Stimulated activated naive CD4-positive, alpha-beta T cell treated with Interleukin-2 at 50 U/mL for 16 hours (primary cell): ENCODE measurements around the gene FMNL3.
A peak's percentile ranks its signal among the peaks of the same experiment; 100 is the strongest.

Source experiments
- DNase-seq: peaks from one replicate; lab custom pipeline; 2025; lab: John Stamatoyannopoulos, UW

The FMNL3 gene

GRCh38 chr12:49674318-49674981 lies 32.8 kb downstream of the FMNL3 start:
- no peak for DNase-seq

- DNase-seq: no peak
These were observed 33.5 kb downstream of the FMNL3 start for GRCh38 chr12:49673446-49674317.

- no peak for DNase-seq
These were observed 34.6 kb downstream of the FMNL3 start for GRCh38 chr12:49672301-49673217.

- peak; percentile 26 for DNase-seq
These were observed 36.0 kb downstream of the FMNL3 start for GRCh38 chr12:49671031-49671765.

- no peak for DNase-seq
These were observed 37.4 kb downstream of the FMNL3 start for GRCh38 chr12:49669796-49670195.

GRCh38 chr12:49667325-49668090 lies 39.7 kb downstream of the FMNL3 start:
- DNase-seq: no peak

GRCh38 chr12:49666176-49666575 lies 41.0 kb downstream of the FMNL3 start:
- DNase-seq: no peak

GRCh38 chr12:49665384-49665783 lies 41.8 kb downstream of the FMNL3 start:
- DNase-seq: no peak

- no peak for DNase-seq
These were observed 42.5 kb downstream of the FMNL3 start for GRCh38 chr12:49664591-49665239.

GRCh38 chr12:49664167-49664566 lies 43.0 kb downstream of the FMNL3 start:
- DNase-seq: no peak

- DNase-seq: peak; percentile 40
These were observed 44.0 kb downstream of the FMNL3 start for GRCh38 chr12:49662998-49663843.

- no peak for DNase-seq
These were observed 45.5 kb downstream of the FMNL3 start for GRCh38 chr12:49661746-49662145.

GRCh38 chr12:49661191-49661590 lies 46.0 kb downstream of the FMNL3 start:
- no peak for DNase-seq

- no peak for DNase-seq
These were observed 47.5 kb downstream of the FMNL3 start for GRCh38 chr12:49659753-49660152.

GRCh38 chr12:49658276-49658675 lies 48.9 kb downstream of the FMNL3 start:
- DNase-seq: no peak

- DNase-seq: no peak
These were observed 51.5 kb downstream of the FMNL3 start for GRCh38 chr12:49655595-49656236.

GRCh38 chr12:49654715-49655114 lies 52.5 kb downstream of the FMNL3 start:
- no peak for DNase-seq

- no peak for DNase-seq
These were observed 54.2 kb downstream of the FMNL3 start for GRCh38 chr12:49652921-49653520.
